ENCODE data around the gene MAGIX.

Gene MAGIX

GRCh38 chrX:49209434-49210251 lies 47.1 kb downstream of the MAGIX start:
- no peak for DNase-seq

GRCh38 chrX:49210406-49210805 lies 47.8 kb downstream of the MAGIX start:
- DNase-seq, result no peak

GRCh38 chrX:49211074-49211473 lies 48.5 kb downstream of the MAGIX start:
- no peak for DNase-seq

- DNase-seq, result no peak
These were observed 49.7 kb downstream of the MAGIX start for GRCh38 chrX:49212209-49212608.

GRCh38 chrX:49212861-49213260 lies 50.3 kb downstream of the MAGIX start:
- DNase-seq, result no peak

GRCh38 chrX:49214416-49214815 lies 51.9 kb downstream of the MAGIX start:
- DNase-seq, result no peak

- DNase-seq, result no peak
These were observed 52.5 kb downstream of the MAGIX start for GRCh38 chrX:49214996-49215526.

Data from NCI-H226 (cell line).